Left forelimb (tissue), 1 donor: ENCODE results near the gene CCDC70.

ENCODE experiments used
- DNase-seq: peaks from one replicate; pipeline ENCODE4 v3.0.0-alpha.2; 2018; ENCODE audit warnings: low spot score

The CCDC70 gene

DNA sequence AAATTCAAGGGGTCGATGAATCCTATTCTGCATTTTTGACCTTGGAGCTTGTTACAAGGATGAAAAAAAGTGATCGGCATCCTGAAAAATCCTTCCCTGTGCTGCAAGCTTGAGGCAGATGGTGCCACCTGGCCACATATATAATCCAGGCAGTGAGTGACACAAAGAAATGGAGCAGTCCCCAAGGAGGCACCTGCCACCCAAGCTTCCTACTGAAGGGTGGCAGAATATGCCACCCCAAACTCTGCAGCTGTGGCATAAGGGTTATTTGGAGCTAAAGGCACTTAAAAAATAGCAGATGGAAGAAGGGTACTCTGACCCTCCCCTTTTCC lies 32.2 kb upstream of the CCDC70 start:
- no peak for DNase-seq

DNA sequence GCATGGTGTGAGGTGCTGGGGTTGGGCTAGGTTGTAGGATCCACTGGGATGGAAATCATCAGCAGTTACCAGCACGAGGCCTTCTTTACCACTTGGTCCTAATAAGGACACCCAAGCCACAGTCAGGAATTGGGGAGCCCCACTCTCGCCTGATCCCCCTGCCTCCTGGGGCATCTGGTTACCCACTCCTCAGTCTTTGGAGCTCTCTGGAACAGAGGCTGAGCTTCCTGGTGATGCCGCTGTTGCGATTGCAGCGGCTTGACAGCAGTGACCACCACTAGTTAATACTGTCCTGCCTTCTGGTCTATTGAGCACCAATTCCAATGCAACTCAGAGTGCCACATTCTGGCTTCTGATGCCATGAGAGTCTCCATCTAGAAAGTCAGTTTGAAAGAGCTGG lies 30.2 kb upstream of the CCDC70 start:
- no peak for DNase-seq

DNA sequence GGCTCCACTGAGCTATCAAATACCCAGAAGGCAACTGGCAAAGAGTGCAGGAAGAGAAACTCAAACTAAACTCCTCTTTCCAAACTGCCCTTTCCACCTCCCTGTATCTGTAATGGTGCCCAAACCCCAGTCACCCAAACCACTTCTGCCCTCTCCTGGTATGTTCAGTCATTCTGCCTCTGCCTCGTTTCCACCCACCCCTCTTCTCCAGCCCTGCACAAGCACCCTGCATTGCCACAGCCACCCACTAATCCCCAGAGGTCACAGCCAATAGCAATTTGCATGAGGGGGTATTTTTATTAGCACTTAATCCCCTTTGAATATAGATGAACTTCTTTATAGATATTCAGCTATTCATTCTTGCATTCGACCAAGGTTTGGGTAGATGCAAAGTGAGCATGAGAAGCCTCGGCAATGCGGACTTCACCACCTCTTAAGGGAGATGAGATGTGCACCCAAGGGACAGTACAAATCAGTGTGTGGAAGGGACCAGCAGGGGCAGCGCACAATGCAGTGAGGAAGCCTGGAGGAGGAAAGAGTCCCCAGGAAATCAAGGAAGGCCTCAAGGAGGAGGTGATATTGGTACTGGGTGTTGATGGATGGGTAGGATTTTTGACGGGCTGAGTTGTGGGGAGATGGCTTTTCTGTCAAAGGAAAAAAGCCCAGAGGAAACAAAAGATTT lies 29.2 kb upstream of the CCDC70 start:
- DNase-seq, result no peak

DNA sequence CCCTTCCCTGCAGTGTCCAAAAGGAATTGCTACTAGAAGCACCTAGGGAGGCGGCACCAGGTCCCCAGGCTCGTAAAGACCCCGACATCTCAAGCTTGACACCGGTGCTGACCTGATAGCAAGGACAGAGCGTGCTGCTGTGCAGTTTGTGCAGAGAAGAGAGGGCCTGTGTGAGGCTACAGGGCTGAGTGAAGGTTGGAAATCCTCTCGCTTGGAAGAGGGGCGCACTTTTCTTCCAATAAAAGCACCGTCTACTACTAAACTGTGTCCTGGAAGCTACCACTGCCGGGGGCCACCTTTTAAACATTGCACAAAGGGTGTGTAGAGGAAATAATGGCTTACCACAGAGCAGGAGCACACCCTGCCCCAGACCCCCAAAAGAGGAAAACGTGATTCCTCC lies 27.8 kb upstream of the CCDC70 start:
- no peak for DNase-seq

DNA sequence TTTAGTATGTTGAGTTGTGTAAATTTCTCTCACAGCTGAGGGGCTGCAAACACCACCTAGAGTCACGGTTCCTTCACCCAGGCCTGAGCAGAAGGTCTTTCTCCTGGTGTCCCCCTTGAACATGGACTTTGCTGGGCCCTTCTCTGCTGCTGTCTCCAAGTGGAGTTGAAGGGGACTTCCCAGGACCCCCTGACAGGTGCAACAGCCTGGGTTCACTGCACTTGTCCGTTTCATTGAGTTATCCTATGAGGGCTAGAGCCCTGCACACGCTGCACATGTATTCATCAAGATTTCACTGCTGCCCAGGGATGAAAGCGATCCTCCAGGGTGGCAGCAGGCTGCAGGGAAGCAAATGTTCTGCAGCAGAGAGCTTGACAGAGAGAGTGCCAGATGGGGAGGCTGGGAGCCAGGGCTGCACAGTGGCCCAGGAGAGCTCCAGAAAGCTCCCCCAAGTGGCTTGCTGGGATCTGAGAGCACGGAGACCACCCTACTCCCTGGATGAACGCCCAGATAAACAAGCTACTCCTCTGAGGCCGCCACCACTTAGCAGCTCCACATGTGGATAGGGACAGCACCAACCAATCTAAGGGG lies 27.1 kb upstream of the CCDC70 start:
- no peak for DNase-seq

DNA sequence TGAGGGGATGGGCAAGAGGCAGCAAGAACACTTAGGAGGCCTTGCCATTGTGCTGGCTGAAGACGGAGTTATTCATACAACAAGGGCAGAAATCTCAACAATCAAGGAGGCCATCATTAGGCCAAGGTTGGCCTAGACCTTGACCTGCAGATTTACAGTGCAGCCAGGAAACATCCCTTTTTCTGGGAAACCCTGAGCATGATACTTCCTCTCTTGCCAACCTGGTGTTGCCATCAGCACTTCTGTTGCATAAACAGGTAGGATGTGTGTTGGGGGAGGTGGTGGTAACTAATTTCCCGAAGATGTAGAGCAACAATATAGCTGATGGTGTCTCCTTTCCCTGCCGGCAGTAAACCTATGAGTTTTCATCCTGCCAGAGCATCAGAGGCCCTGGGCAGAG lies 24.8 kb upstream of the CCDC70 start:
- DNase-seq, result no peak

DNA sequence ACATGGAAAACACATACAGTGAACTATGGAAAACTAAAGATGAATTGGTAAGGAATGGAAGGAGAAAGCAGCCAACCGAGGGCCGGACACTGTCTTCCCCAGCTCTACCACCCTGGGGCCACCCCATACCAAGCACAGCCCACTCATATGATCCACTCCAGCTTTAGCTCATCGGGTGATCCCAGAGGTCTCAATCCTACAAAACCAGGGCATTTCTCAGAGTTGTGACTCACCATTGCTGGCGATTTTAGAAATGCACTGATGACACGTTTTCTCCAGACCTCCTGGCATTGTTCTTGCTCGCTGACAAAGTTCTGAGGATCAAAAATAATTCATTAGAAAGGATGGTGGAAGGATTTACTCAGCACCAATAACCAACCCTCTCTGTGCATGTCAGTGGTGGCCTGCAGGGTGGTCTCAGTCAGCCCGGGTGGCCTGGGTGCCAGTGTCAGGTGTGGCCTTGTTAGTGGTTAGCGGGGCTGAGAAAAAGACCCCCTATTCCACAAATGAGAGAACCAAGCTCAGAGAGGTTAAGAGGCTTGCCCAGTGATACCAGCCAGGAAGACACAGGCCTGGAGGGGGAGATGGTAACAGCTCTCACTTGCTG lies 23.4 kb upstream of the CCDC70 start:
- no peak for DNase-seq

DNA sequence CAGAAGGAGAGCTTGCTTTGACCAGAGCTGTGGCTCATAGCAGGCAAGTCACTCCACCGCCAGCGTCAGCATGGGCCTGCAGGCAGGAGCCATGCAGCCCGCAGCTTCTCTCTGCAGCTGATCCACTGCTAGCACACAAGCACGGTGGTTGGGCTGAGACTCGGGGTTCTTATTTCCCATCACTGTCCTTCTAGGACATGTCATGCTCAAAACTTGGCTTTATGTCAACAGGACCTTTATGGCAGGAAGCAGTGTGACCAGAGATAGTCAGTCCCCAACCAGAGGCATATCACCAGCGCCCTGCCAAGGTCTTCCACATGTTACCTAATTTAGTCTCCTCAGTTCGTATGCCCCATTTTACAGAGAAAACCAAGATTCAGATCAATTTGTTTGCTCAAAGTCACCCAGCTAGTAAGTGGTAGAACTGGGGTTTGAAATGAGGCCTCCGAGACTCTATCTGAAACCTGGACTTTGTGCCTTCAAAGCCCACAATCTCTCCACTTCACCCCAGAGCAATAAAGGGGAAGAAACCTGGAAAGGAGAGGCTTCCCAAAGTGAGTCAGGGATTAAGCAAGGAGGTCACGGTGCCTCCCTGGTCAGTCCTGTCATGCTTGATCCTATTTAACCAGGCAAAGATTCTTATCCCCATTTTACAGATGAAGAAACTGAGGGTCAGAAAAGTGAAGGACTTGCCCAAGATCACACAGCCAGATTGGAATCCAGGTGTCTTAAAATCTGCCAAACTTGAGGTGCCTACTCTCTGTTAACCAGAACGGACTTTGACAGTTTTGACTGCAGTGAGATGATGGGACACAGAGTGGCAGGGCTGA lies 21.8 kb upstream of the CCDC70 start:
- DNase-seq, result no peak

DNA sequence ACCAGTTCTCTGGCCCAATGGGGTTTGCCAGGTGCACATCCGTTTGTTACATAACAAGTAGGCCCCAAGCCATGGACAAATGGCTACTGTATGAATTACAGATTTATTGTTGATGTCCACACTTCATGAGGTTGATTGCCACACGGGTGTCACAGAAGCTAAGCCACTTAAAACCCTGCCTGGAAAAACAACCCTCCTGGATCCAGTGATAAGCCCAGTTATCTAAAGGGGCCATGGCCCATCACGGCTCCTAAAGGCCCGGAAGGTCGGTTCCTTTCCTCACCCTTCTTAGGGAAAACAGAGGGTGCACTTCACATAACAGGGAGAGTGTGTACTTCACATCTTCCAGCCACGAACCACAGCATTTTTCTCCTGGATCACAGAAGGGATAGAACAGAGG lies 20.9 kb upstream of the CCDC70 start:
- DNase-seq, result no peak

DNA sequence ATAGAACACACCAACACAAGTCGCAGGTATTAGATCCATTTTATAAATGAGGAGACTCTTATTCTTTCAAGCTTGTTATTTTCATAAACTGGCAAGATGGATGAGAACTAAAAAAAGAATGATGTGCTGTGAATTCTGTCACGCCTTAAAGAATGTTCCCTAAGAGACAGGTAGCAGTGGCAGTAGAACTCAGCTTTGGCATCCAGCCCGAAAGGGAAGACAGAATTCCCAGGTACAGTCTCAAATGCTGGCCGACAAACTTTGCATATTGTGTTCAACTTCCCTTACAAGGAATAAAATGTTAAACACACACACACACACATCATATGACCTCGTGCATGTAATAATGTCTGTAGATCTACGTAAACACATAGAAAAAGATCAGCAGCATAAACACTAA lies 20.0 kb upstream of the CCDC70 start:
- DNase-seq, result no peak

DNA sequence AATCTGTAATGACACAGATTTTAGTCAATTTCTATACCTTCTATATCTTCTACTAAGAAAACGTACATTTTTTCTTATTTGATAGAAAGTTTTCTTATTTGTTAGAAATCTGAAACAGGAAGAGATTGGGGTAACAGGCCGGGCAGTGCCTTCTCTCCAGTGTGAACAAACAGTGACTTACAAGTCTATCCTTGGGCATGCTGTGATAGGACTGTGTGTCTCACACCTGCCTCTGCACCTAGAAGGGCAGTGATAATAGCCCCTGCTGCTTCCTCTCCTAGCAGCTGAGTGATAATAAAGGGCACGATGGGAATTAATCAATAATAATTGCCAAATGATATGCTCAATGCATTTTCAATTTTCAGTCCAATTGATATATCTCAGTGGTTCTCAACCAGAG lies 18.2 kb upstream of the CCDC70 start:
- no peak for DNase-seq

DNA sequence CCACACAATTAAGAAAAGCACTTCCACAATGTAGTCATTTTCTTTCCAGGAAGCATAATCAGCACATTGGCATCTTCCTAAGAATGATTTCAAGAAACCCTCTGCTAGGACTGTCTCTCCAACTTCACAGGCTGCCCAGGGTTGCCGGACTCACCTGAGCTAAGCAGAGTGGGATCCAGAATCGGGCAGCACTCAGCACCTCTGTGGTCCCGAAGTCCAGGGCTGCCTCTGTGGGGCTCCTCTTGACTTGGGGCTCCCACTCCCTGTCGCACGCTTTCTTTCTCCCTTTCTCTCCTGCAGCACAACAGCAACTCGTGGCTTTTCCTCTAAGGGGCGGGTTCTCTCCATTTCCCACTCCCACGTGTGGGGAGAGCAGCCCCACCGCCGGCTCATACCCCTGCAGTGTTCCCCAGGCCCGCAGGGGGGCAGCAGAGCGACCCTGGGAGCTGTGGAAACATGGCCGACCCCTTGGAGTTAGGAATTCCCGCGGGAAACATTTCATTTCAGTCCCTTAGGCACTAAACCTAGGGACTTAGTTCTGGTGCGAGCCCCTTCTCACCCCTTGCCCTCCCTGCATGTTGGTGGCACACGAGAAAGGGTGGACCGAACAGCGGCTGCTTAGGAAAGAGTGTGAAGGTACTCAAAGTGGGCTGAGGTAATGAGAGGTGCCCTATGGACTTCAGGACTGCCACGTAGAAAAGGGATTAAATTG lies 16.8 kb upstream of the CCDC70 start, which contains the start of gene TMEM272:
Gene TMEM272 (minus strand): TSS at position 316 of the 712 bp plus-strand sequence. CDS start 6,647 bp downstream, outside the sequence.
- DNase-seq, result no peak

DNA sequence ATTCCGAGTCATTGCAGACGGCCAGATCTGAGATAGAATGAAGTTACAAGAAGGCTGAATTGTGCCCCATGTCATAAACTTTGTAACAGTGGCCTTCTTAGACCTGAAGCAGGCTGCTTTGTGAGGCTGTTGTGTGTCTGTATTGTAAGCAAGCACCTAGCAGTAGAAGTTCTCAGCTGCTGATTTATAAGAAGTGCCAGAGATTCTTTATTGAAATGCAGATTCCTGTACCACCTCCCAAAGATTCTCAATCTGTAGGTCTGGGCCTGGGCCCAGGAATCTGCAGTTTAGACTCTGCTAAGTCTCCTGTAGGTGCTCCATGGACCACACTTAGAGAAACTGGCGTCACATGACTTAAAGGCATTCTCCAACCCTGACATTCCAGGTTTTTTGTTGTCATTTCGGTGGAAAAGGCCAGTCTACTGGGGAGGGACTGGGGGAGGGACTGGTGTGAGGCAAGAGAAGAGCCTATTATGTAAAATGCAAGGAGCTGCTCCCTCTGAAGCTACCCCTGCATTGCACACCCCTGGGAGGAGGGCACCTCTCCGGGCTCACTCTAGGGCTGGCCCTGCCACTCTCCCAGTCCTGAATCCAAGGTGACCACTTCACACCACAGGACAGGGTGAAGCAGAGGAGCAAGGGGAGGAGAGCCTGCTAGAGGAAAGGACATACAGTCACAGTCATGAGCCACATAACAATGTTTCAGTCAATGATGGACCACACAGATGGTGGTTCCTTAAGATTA lies 16.0 kb upstream of the CCDC70 start:
- no peak for DNase-seq

DNA sequence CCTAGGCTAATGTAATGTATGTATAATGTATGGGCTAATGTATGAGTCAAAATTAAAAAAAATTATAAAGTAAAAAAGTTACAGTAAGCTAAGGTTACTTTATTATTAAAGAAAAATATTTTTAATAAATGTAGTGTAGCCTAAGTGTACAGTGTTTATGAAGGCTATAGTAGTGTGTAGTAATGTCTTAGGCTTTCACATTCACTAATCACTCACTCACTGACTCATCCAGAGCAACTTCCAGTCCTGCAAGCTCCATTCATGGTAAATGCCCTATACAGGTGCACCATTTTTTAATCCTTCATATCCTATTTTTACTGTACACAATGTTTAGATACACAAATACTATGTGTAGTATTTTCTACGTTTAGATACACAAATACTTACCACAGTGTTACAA lies 15.0 kb upstream of the CCDC70 start:
- no peak for DNase-seq

DNA sequence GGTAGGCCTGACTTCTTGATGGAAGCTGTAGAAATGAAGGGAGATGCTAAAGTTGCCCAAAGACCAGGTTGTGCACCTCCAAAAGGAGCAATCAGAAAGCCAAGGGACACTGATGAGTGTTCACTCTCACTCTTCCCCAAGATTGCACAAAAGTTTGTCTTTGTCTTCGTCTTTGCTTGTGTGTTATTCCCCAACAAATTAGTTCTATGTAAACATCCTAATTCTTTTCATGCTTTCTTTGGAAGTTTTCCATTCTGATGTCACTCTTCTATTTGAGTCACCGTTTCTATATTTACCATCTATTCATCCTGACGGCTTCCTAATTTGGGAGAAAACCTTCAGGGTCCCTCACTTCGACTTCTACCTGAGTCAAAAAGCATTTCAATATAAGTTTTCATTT lies 13.1 kb upstream of the CCDC70 start:
- DNase-seq, result no peak

DNA sequence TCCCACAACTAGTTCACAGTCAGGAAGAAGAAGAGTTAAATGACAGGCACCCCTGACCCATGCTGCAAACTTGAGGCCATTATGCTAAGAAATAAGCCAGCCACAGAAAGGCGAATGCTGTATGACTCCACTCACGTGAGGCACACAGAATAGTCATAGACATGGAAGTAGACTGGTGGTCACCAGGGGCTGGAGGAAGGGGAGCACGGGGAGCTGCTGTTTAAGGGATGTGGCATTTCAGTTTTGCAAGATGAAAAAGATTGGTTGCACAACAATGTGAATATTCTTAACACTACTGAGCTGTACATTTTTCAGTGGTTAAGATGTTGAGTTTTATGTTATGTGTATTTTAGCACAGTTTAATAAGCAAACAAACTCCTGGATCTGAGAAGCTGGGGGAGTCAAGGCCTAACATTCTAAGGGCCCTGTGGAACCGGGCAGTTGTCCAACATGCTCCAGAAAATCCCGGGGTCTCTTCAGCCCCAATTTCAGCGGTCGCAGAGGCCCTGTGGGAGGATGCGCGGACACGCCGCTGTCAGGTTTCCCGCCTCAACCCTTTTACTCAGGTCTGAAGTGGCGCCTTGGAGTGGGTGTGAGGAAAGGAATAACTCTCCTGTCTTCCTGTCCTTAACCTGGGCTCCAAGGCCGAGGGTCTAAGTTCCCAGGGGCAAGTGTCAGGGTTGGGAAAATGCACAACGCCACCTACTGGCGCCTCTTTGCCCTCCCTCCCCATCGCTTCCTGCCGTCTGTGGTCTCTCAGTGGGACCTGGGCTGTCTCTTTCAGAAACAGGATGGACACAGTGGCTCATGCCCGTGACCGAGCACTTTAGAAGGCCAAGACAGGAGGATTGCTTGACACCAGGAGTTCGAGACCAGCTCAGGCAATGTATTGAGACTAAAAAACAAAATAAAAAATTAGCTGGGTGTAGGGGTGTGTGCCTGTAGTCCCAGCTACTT lies 12.3 kb upstream of the CCDC70 start:
- DNase-seq, result no peak

DNA sequence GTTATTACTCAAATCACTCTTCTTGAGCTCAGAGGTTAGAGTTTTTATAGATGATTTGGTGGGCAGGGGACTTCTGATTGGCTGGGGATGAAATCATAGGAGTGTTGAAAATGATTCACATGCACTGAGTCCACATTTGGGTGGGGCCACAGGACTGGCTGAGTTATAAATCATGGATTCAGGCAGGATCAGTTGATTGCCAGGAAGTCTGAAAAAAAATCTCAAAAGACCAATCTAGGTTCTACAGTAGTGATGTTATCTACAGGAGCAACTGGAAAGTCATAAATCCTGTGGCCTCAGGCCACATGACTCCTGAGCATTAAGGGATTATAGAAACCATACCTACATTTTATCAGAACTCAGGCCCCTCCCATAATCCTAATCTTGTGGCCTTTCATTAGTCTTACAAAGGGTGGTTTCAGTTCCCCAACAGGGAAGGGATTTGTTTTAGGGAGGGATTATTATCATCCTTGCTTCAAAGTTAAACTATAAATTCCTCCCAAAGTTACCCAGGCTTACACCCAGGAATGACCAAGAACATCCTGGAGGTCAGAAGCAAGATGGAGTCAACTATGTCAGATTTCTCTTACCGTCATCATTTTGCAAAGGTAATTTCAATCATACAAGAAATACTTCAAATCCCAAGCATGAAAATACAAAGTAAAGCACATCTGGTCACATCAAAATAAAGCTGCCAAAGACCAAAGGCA lies 5.6 kb upstream of the CCDC70 start:
- DNase-seq, result no peak

DNA sequence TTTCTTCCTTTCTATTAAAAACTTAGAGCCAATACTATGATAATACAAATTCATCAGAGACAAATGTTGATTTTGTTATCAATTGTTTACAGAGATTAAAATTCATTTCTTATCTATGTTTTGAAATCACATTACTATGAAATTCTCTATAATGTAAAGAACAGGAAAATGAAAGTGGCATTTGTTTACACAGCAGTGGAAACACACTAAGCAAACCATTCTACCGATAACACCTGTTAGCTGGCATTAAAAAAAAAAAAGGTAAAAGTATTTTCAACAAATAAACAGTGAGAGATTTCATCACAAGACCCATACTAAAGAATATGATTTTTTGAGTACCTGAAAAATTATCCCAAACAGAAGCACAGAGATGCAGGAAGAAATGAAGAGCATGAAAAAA lies 4.8 kb upstream of the CCDC70 start:
- DNase-seq, result no peak

DNA sequence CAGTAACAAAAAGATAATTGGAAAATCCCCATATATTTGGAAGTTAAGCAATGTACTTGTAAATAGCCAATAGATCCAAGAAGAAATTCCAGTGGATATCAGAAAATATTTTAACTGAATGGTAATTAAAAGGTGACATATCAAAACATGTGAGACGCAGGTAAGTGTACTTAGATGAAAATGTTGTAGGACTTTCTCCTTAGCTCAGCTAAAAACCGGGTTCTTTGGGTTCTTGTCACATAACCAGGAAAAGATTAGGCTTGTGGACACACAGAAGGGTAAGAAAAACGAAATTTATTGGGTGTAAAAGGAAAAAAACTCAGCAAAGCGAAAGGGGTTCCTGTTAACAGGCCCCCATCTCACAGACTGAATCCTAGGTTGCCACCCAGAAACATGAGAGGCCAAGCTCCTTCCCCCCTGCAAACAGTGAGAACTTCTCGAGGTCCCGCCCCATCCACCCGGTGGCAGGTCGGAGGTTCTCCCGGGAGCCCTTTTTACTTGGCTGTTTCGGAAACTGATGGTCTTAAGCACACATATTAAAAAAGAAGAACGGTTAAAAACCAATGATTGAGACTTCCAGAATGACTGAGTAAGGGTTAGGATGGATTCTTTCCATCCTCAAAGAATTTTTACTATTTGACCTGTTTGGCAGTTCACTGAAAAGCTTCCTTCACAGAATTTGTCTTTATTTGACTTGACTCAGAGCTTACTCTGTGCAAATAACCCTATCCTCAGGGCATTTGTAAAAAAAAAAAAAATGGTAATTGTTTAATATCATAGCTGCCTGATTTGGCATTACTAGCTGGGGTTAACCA lies 3.1 kb upstream of the CCDC70 start:
- no peak for DNase-seq
